MM.1S (cell line): ENCODE results near the gene PDGFRB.

ENCODE experiments used
- EZH2phosphoT487 ChIP-seq: fragments of 300-600 bp; sonication (generic); IDR thresholded peaks from 2 replicates; pipeline ENCODE4 v1.6.1; 2018; ENCODE audit warnings: antibody characterized with exemption, low read length
- TF ChIP-seq, protein P1 (sequence below): fragments of 300-600 bp; sonication (generic); IDR thresholded peaks from 2 replicates; pipeline ENCODE4 v1.5.1; 2016; ENCODE audit warnings: antibody characterized with exemption, low read length, mixed read lengths

DNA sequence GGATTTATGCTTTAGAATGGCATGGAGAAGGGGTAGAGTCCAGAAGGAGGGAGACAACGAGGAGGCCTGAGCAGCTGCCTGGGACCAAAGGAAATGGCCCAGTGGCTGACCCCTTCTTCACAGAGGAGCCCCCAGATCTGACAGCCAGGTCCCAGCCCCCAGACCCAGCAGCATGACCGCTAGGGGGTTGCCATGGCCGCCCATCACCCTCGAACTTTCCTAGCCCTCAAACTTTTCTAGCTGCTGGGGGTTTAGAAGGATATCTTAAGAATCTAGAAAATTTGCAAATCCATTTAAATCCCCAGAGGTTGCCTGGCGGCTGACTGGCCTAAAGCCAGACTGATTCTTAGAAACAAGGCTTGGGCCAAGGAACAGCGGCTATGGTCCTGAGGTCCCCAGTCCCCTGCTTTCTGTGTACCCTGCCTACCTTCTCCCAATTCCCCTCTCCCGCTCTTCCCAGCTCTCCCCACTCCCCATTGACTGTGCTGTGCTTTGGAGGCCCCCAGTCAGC is 972 bp downstream of the PDGFRB start:
- TF ChIP-seq, protein P1, sequence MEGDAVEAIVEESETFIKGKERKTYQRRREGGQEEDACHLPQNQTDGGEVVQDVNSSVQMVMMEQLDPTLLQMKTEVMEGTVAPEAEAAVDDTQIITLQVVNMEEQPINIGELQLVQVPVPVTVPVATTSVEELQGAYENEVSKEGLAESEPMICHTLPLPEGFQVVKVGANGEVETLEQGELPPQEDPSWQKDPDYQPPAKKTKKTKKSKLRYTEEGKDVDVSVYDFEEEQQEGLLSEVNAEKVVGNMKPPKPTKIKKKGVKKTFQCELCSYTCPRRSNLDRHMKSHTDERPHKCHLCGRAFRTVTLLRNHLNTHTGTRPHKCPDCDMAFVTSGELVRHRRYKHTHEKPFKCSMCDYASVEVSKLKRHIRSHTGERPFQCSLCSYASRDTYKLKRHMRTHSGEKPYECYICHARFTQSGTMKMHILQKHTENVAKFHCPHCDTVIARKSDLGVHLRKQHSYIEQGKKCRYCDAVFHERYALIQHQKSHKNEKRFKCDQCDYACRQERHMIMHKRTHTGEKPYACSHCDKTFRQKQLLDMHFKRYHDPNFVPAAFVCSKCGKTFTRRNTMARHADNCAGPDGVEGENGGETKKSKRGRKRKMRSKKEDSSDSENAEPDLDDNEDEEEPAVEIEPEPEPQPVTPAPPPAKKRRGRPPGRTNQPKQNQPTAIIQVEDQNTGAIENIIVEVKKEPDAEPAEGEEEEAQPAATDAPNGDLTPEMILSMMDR, result no peak
- TF ChIP-seq EZH2phosphoT487, result no peak
